NT2/D1 (cell line): ENCODE data around the gene RYR3.

Source experiments
- SUZ12 ChIP-seq: IDR thresholded peaks from 2 replicates; pipeline ENCODE4 v1.6.1; 2011; ENCODE audit not compliant: insufficient read length, insufficient read depth; ENCODE audit errors: extremely low read depth
- YY1 ChIP-seq: IDR thresholded peaks from 2 replicates; pipeline ENCODE4 v1.6.1; 2011; ENCODE audit not compliant: insufficient read length, insufficient read depth
- ZNF274 ChIP-seq: IDR thresholded peaks from 2 replicates; pipeline ENCODE4 v1.6.1; 2011; ENCODE audit warnings: mild to moderate bottlenecking, low read depth, low read length

- no peak for TF ChIP-seq ZNF274
- TF ChIP-seq YY1, result no peak
- TF ChIP-seq SUZ12, result no peak
Measured at GRCh38 chr15:33473005-33473404, 162.2 kb downstream of the RYR3 start.
